NCI-H748 (cell line): Measurements from ENCODE around the gene MGA.

Source experiments
- DNase-seq: peaks from one replicate; lab custom pipeline; 2025; ENCODE audit not compliant: unreplicated experiment; lab: John Stamatoyannopoulos, UW

MGA gene

DNA sequence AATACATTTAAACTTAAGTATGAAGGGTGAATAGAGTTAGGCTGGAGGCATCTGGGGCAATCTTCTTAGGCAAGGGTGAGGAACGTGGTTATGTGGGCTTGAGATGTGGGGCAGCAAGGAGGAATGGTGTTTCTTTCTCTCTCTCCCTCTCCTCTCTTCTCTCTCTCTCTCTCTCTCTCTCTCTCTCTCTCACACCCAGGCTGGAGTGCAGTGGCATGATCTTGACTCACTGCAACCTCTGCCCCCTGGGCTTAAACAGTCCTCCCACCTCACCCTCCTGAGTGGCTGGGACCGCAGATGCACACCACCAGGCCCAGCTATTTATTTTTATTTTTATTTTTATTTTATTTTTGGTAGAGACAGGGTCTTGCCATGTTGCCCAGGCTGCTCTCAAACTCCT, 4.0 kb upstream of the MGA start:
- DNase-seq, result no peak

DNA sequence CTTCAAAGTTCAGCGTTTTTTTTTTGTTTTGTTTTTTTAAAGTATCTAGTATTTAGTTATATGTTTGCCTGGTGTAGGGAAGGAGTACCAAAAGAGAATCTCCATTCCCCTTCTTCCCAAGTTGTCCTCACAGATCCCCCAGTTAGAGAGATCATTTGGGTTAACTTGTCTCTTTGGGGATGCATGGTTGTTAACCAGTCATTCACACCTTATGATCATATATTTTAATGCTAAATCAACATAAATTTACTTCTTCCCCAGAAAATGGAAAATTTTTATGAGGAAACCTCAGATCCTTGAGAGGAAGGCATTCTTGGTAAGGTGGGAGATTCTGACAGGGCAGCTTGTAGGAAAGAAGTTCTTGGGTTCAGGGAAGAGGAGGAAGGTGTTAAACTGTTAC, 1.5 kb upstream of the MGA start:
- DNase-seq, result no peak

DNA sequence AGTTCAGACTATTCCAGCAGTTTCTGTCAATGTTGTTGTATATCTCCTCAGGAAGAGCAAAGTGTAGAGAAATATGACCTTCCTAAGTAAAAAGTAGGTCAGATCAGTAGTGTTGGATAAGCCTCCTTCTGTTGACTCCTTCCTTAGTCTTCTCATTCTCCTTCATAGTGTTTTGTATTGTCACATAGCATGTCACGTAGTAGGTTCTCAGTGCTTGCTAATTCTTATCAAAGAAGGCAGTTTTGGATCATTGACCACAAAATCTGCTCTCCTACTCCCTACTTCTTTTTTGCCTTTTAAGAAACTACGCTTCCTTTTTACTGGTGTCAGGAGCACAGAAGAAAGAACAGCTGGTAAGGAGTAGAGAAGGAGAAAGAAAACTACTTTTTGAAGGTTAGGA, 1.0 kb upstream of the MGA start:
- no peak for DNase-seq

DNA sequence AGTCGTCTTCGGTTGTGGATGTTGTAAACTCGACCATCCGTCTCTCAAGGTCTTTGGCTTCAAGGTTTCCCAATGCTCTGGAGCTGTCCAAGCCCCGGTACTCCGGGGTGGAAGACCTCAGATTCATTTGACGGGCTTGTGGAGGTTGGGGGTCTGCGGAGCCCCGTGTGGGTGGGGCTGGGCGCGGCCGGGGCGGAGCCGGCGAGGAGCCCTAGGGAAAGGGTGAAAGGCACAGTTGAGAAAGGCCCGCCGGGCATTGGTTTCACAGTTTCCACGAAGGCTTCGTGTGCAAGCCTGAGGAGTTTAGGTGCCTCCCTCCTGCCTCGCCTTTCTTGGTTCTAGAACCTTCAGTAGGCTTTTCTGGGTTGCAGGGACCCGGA, 360 bp upstream of the MGA start:
- no peak for DNase-seq

DNA sequence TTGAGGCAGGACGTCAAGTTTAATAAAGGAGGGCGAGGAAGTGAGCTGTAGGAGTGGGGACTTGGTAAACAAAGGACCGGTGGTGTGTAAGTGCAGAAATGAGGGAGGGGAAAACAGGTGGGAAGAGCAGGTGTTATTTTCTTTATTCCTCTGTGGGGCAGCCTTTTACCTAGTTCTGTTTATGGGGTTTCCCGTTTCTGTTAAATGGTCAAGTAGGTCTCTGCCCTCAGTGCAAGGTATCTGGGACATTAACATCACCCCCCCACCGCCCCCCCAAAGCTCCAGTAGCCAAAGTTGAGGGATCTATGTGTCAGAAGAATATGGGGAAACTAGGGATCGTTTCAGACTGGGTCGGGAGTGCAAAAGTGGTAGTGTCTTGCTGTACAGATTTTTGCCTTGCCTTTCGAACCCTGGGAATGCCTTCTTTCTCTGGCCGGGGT, 893 bp downstream of the MGA start:
- no peak for DNase-seq

DNA sequence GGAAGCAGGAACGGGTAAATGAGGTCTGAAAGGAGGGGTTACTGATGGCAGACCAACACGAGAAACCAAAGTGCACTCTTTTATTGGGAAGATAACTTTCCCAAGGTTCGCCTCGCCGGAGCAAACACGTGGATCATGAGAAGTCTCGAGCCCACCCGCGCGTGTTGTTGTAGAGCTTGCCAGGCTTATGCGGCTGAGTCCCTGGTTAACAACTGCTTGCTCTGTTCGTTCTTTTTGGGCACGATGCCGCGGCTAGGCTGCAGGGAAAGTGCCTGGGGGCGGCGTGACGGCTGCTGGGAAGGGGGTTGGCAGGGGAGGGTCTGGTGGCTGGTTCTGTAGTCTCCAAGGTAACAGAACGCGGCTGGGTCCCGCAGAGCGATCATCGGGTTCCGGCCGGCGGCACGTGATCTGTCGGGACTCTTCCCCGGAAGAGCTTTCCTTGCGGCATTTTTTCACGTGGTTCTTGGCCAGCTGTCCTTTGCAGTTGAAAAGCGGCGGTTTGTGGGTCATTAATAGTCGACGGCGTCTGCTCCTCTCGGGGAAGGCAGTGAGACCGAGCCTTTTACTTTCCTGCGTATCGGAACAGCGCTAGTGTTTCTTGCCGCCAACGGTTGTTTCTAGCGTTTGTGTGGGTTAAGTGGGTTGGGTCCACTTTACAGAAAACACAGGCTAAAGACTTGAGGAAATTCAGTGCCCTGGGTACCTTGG, 1.5 kb downstream of the MGA start:
- DNase-seq, result peak; percentile 77

DNA sequence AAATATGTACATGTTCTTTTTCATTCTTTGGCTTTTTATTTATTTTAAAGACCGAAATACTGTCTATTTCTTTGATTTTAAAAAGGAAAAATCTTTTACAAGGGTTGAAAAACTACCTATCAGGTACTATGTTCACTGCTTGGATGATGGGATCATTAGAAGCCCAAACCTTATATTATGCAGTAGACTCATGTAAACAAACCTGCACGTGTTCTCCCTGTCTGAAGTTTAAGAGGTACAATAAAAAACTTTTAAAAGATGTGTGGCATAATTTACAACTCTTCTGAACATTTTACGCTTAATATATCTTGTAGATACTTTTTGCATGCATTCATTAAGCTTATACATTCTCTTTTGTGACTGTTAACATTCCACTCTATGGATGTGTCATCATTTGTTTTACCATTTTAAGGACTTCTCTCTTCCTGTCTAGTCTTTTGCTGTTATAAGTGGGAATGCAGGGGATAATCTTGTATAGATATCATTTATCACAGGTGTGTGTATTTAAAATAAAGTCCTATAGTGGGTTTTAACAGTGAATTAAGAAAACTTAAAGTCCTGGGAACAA, 6.2 kb downstream of the MGA start:
- no peak for DNase-seq

DNA sequence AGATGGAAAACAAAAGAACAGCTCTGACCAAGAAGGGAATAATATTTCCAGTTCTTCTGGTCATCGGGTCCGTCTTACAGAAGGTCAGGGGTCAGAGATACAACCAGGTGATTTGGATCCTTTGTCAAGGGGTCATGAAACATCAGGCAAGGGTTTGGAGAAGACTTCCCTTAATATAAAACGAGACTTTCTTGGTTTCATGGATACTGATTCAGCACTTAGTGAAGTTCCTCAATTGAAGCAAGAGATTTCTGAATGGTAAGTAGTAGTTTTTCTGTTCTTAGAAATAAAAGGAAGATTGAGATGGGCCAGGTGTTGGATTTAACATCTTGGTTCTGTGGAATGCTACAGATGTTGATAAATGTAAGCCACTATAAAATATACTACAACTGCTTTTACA, 9.5 kb downstream of the MGA start:
- no peak for DNase-seq

DNA sequence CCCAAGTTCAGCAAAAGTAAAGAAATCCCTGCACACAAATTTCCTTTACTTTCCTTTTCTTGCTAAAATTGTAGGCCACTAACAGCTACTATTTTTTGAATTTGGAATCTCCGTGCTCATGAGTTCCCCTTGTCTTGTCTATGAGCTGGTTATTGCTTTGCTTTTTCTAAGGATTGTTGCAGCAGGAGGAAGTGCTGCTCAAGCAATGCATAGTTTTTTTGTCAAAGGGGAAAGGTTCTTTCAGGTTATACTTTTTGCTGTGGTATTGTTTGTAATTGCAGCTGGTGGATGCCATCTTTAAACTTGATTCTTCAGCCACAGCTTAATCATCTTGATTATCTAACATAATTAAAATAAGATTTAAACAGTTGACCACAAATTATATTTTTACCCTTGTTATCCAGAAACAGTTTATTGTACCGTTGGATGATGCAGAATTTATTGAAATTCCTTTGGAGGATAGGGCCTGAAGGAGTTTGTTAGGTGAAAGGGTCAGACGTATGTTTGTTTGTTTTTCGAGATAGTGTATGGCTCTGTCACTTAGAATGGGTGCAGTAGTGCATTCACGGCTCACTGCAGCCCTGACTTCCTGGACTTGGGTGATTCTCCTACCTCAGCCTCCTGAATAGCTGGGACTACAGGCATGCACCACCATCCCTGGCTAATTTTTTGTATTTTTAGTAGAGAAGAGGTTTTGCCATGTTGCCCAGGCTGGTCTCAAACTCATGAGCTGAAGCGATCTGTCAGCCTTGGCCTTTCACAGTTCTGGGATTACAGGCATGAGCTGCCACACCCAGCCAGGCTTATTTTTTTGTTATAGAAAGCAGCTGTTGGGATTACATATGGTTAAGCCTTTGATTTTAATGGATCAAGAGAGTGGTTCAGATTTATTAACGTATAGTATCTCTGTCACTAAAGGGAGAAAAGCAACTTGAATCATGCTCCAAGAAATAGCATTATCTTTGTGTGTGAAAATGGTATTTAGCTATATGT, 11.7 kb downstream of the MGA start:
- no peak for DNase-seq

DNA sequence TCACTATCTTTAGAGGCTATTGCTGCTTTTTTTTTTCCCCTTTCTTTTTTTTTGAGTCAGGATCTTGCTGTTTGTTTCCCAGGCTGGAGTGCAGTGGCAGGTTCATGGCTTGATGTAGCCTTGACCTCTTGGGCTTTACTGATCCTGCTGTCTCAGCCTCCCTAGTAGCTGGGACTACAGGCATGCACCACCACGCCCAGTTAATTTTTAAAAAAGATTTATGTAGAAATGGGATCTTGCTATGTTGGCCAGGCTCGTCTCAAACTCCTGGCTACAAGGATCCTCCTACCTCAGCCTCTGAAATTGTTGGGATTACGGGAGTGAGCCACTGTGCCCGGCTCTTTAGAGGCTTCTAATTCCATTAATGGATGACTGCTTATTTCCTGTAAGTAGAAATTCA, 15.1 kb downstream of the MGA start:
- no peak for DNase-seq

DNA sequence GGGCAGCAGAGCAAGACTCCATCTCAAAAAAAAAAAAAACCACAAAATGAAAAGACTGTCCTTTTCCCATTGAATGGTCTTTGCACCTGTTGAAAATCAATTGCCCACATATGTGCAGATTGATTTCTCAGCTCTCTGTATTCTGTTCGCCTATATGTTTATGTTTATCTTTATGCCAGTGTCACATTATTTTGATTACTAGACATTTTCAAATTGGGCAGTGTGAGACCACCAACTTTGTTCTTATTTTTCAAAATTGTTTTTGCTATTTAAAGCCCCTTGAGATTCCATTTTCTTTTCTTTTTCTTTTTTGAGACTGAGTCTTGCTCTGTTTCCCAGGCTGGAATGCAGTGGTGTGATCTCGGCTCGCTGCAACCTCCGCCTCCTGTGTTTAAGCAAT, 18.5 kb downstream of the MGA start:
- no peak for DNase-seq

DNA sequence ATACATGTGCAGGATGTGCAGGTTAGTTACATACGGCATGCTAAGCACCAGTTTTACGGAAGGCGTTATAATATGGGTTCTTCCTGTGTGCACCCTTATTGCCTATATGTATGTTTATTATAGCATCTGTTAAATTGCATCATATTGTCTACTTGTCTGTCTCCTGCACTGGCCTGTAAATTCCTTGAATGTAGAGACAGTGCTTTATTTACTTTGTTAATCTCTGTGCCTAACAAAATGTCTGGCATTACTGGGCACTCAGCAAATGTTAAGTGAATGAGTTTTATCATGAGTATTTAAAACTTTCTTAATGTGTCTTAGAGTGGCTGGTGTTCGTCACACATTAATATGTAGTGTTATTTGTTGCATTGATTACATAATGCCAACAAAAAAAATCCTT, 23.8 kb downstream of the MGA start:
- no peak for DNase-seq

DNA sequence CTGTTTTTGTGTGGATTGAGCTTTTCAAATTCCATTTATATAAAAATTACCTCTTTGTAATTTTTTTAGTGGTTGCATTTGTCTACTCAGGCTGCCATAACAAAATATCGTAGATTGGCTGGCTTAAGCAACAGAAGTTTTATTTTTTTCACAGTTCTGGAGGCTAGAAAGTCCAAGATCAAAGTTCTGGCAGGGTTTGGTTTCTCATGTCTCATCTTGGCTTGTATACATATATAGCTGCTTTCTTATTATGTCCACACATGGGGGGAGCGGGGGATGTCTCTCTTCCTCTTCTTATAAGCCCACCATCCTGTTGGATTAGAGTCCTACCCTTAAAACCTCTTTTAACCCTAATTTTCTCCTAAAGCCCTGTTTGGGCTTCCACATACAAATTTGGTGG, 28.5 kb downstream of the MGA start:
- DNase-seq, result no peak

DNA sequence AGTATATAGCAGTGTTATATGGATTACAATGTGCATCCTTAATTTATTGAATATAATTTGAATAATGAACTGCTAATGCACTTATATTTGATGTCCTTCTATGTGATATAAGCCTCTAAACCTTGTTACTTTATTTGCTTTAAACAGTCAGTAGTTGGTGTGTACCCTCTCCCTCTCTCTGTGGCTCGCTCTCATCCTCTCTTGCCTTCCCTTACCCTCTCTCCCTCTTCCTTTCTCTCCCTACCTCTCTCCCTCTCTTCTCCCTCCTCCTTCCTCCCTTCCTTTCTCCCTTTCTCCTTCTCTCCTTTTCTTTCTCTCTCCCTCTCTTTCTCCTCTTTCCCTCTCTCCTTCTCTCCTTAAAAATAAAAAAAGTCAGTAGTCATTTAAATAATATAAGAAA, 28.9 kb downstream of the MGA start:
- no peak for DNase-seq

DNA sequence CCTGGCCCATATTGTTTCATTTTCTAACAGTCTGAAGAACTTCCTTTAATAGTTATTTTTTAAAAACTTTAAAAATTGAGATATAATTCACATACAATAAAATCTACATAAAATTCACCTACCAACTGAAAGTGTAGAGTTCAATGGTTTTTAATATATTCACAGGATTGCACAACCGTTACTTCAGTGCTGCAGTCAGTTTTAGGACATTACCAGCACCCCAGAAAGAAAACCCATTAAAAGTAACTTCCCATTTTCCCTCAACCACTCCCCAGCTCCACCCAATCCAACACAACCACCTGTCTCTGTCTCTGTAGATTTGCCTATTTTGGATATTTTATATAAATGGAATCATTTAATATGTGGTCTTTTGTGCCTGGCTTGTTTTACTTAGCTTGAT, 29.6 kb downstream of the MGA start:
- DNase-seq, result no peak

DNA sequence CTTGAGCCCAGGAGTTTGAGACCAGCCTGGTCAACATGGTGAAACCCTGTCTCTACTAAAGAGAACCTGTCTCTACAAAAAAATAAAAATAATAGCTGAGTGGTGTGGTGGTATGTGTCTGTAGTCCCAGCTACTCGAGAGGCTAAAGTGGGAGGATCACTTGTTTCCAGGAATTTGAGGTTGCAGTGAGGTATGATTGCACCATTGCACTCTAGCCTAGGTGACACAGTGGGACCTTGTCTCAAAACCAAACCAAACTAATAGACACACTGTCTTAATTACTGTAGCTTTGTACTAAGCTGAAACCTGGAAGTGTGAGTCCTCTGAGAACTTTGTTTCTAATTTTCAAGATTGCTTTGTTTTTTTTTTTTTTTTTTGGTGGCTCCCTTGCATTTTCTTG, 30.4 kb downstream of the MGA start:
- DNase-seq, result no peak

DNA sequence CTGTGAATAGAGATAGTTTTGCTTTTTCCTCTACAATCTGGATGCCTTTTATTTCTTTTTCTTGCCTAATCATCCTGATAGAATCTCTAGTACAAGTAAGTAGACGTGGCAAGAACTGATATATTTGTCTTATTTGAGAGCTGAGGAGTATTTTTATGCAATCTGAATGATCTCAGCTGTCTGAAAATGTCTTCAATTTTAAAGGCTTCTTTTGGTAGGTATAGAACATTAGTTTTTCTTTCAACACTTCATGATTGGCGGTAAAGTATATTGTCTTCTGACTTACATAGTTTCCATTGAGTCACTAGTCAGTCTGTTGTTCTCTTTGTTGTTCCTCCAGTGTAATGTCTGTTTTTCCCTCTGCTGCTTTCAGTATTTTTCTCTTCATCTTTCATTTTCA, 31.3 kb downstream of the MGA start:
- no peak for DNase-seq

DNA sequence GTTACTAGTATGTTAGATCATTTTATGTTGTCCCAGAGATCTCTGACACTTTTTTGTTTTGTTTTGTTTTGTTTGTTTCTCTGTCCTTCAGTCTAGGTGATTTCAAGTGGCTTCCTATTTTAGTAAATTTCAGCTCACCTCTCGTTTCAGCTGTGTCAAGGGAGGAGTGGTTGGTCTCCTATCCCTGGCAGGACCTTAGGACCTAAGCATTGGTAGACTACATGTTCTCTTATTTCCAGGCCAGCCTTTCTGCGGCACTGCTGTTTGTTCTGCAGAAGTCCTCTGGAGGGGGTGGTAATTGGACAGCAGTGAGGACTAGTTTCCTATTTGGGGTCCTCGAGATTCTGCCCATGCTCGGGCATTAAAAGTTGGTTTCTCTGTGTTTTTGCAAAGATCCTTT, 31.8 kb downstream of the MGA start:
- no peak for DNase-seq

DNA sequence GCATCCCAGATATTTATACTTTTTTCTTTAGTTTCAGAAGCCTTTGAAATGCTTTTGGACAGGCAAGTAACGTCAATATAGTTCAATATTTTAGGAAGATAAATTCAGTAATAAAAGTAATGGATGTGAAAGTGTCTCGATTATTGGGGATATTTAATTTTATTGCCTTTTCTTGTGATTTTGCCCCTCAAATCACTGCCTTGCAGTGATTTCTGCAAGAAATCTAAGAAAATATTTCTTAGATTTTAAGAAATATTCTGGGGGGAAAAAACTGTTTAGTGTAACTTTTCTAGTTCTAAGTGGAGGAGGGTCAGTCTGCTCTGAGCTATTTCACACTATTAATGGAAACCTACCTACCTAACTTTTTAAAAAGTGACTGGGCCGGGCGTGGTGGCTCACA, 33.6 kb downstream of the MGA start:
- DNase-seq, result no peak

DNA sequence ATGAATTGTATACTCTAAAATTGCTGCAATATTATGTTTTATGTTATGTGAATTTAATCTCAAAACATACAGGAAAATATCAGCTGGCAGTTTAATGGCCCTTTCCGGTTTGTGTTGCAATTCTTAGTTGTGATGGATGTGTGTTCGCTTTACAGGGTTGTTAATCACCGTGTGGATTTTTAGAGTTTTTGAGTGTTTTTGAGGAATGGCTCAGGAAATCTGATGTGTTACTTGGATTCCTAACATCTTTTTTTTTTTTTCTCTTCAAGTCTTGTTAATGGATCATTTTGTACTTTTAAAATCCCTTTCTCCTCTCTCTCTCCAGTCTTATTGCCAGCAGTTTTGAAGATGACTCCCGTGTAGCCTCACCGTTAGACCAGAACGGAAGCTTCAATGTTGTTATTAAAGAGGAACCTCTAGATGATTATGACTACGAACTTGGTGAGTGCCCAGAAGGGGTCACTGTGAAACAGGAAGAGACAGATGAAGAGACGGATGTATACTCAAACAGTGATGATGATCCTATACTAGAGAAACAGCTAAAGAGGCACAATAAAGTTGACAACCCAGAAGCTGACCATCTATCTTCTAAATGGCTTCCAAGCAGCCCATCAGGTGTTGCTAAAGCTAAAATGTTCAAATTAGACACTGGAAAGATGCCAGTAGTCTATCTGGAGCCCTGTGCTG, 35.7 kb downstream of the MGA start:
- DNase-seq, result no peak

DNA sequence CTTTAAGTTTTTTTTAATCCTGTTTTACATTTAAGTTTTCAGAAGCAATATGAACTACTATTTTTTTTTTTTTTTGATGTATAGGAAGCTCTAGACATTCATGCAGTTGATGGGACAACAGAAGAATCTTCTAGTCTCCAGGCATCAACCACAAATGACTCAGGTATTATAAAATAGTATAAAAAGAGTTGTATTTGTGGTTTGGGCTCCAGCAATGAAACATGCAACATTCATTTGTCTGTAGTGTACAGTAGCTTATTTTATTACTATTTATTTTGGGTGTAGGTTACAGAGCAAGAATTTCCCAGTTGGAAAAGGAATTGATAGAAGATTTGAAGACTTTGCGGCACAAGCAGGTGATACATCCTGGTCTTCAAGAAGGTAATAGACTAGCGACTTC, 38.6 kb downstream of the MGA start:
- DNase-seq, result no peak

DNA sequence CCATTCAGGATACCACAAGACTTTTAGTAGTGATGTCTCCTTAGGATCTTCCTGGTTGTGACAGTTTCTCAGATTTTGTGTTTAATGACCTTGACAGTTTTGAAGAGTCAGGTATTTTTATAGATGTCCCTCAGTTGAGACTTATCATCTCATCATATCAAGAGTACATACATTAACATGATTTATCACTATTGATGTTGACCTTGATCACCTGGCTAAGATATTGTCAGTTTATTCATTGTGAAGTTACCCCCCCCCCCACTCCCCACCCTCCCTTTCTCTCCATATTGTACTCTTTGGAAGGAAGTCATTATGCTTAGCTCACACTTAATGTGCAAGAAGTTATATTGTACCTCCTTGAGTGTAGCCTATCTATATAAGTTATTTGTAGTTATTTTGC, 42.9 kb downstream of the MGA start:
- no peak for DNase-seq
